ENCODE data around the gene CHMP6. TPM values are rescaled to one million over a fixed set of nuclear protein-coding genes. Genes with fewer than 3 reads are reported as not detected.

Gene CHMP6
- total RNA-seq, 1 donor from 2014 or later, result 27.8 TPM

DNA sequence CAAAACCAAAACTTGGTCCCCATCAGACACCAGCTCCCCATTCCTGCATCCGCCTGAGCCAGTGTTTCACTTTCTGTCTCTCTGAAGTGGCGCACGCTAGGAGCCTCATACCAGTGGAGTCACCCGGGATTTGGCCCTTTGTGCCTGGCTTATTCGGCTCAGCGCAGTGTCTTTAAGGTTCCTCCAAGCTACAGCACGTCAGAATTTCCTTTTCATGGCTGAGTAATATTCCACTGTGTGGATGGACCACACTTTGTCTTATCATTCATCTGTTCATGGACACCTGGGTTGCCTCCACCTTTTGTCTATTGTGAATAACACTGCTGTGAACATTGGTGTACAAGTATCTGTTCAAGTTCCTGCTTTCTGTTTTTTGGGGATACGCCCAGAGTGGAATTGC is 45.2 kb upstream of the CHMP6 start:
- Mint-ChIP-seq H3K4me1 (ENCODE audit: low read depth) (no peaks in the 10 kb centered on the region), H3K4me3 (ENCODE audit: low read depth) (no peak overlapping the region), H3K27me3 (no peaks in the 10 kb centered on the region), H3K9me3 (ENCODE audit: low read depth) (no peaks in the 10 kb centered on the region), H3K36me3 (ENCODE audit: insufficient read depth) (peaks cover 16% of the 10 kb centered on the region), H3K27ac (no peak overlapping the region)
- no peak for DNase-seq (ENCODE audit: low spot score, unreplicated experiment)
- TF ChIP-seq, protein P1, sequence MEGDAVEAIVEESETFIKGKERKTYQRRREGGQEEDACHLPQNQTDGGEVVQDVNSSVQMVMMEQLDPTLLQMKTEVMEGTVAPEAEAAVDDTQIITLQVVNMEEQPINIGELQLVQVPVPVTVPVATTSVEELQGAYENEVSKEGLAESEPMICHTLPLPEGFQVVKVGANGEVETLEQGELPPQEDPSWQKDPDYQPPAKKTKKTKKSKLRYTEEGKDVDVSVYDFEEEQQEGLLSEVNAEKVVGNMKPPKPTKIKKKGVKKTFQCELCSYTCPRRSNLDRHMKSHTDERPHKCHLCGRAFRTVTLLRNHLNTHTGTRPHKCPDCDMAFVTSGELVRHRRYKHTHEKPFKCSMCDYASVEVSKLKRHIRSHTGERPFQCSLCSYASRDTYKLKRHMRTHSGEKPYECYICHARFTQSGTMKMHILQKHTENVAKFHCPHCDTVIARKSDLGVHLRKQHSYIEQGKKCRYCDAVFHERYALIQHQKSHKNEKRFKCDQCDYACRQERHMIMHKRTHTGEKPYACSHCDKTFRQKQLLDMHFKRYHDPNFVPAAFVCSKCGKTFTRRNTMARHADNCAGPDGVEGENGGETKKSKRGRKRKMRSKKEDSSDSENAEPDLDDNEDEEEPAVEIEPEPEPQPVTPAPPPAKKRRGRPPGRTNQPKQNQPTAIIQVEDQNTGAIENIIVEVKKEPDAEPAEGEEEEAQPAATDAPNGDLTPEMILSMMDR (IDR thresholded peaks at IDR 0.05; ENCODE audit: unreplicated experiment), result no peak

DNA sequence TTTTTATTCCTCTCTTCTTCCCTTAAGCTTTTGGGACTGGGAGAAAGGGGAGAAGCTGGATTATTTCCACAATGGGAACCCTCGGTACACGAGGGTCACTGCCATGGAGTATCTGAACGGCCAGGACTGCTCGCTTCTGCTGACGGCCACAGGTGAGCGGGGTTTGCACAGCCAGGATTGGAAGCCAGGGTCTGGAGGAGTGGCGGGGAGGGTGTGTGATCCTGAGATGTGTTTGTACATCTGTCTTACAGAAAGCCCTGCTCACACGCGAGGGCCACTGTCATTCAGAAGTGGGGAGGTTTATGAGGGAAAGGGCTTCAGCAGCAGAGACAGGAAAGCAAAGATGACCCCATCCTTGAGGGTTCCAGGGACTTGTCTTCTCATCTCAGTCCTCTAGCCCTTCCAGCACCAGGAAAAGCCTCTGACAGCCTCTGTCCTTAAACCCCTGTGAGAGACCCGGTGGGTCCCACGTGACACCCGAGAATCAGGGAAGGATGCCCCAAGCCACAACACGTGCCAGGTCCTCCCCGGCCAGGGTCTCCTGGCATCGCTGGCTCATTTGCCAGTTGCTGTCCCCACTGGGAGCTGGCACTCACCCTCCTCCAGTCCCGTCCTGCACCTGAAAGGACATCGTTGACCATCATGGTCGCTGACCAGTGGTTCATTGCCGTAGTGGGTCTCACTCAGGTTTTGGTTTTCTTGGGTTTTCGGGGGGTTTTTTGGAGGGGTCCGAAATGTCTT is 44.3 kb upstream of the CHMP6 start:
- no peaks in the 10 kb centered on the region for H3K9me3 Mint-ChIP-seq (ENCODE audit: low read depth)
- no peak overlapping the region for H3K4me3 Mint-ChIP-seq (ENCODE audit: low read depth)
- no peaks in the 10 kb centered on the region for H3K27me3 Mint-ChIP-seq
- no peak overlapping the region for H3K27ac Mint-ChIP-seq
- H3K36me3 Mint-ChIP-seq (ENCODE audit: insufficient read depth), result peaks cover 15% of the 10 kb centered on the region
- H3K4me1 Mint-ChIP-seq (ENCODE audit: low read depth), result no peaks in the 10 kb centered on the region
- TF ChIP-seq, protein P1 (IDR thresholded peaks at IDR 0.05; ENCODE audit: unreplicated experiment), result no peak
- no peak for DNase-seq (ENCODE audit: low spot score, unreplicated experiment)

DNA sequence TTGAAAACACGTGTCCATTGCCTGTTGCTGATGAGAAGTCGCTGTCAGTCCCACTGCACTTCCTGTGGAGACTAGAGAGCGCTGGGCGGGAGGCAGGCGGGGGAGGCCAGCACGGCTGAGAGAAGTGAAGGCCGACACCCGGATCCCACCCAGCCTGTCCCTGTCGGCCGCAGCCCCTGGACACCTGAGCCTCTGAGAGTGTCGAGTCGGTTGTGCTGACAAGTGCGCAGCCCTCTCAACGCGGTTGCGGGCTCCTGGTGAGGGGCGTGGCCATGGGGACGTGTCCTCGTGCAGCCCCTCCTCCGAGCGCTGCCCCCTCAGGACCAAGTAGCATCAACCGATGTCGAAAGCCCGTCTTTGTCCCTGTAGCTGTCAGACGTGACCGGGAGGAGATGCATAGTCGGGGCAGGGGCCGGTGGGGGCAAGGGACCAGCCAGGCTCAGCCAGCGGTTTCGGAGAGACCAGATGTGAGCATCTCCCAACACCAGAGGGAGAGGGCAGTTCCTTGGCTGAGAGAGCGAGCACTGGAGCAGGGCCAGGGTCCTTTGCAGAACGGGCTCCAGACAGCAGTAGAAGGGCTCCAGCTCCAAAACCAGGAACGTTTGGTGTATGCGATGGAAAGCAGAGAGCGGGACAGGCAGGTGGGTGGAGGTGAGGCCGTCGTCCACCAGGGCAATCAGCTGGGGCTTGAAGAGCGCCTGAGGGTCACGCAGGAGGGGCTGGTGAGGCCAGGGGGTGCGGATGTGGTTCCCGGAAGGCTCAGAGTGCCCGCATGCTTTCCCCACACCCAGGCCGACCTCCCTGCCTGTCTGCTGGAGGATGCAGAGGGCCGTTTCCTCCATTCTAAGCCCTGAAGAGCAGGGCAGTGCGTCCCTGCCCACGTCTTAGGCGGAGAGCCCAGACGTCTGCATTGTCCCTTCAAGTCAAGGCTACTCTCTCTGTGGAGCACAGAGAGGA is 43.3 kb upstream of the CHMP6 start:
- H3K27me3 Mint-ChIP-seq, result no peaks in the 10 kb centered on the region
- H3K36me3 Mint-ChIP-seq (ENCODE audit: insufficient read depth), result peaks cover 14% of the 10 kb centered on the region
- no peak for DNase-seq (ENCODE audit: low spot score, unreplicated experiment)
- no peak overlapping the region for H3K27ac Mint-ChIP-seq
- no peaks in the 10 kb centered on the region for H3K9me3 Mint-ChIP-seq (ENCODE audit: low read depth)
- H3K4me1 Mint-ChIP-seq (ENCODE audit: low read depth), result no peaks in the 10 kb centered on the region
- H3K4me3 Mint-ChIP-seq (ENCODE audit: low read depth), result no peak overlapping the region
- TF ChIP-seq, protein P1 (IDR thresholded peaks at IDR 0.05; ENCODE audit: unreplicated experiment), result no peak

DNA sequence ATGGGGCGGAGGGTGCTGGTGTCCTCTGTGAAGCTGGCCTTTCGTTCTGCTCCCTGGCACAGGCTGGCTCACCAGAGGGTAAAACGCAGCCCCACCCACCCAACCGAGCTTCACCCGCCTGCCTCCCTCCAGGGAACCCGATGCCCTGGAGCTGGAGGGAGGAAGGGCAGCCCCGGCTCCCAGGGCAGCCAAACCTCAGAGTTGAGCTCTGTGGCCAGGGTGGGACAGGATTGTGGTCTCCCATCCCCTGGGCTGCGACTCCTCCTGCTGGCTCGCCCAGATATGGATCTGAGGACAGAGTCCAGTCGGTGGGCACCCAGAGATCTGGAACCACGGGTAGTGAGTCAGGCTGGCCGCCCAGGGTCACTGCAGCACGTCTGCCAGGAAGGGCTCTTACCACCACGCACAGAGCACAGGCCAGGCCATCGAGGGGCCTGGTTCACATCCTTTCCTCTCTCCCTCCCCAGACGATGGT is 42.6 kb upstream of the CHMP6 start:
- TF ChIP-seq, protein P1 (IDR thresholded peaks at IDR 0.05; ENCODE audit: unreplicated experiment), result no peak
- H3K4me3 Mint-ChIP-seq (ENCODE audit: low read depth), result no peak overlapping the region
- H3K4me1 Mint-ChIP-seq (ENCODE audit: low read depth), result no peaks in the 10 kb centered on the region
- no peaks in the 10 kb centered on the region for H3K9me3 Mint-ChIP-seq (ENCODE audit: low read depth)
- H3K36me3 Mint-ChIP-seq (ENCODE audit: insufficient read depth), result peaks cover 14% of the 10 kb centered on the region
- H3K27me3 Mint-ChIP-seq, result no peaks in the 10 kb centered on the region
- DNase-seq (ENCODE audit: low spot score, unreplicated experiment), result no peak
- H3K27ac Mint-ChIP-seq, result no peak overlapping the region

All from progenitor cell of endocrine pancreas (in vitro differentiated cells).